GM21515 (cell line): ENCODE results near the gene AGAP1.

Experiments used
- ATAC-seq: cut with Tn5 transposase; IDR thresholded peaks from one replicate; pipeline ENCODE4 v1.9.1; 2021; ENCODE audit not compliant: unreplicated experiment

Gene AGAP1

GRCh38 chr2:235493775-235494715 is at the start of gene AGAP1:
AGAP1 (plus strand) TSS chr2:235494043.
- no peak for ATAC-seq

- no peak for ATAC-seq
Observed at GRCh38 chr2:235444101-235444597, 49.7 kb upstream of the AGAP1 start.

- no peak for ATAC-seq
Observed at GRCh38 chr2:235445116-235445515, 48.7 kb upstream of the AGAP1 start.

GRCh38 chr2:235446082-235446481 is 47.8 kb upstream of the AGAP1 start:
- ATAC-seq = no peak

- no peak for ATAC-seq
Observed at GRCh38 chr2:235447210-235447609, 46.6 kb upstream of the AGAP1 start.

GRCh38 chr2:235449568-235449967 is 44.3 kb upstream of the AGAP1 start:
- no peak for ATAC-seq

- ATAC-seq = no peak
Observed at GRCh38 chr2:235453605-235454151, 40.2 kb upstream of the AGAP1 start.

- no peak for ATAC-seq
Observed at GRCh38 chr2:235458839-235459273, 35.0 kb upstream of the AGAP1 start.

- no peak for ATAC-seq
Observed at GRCh38 chr2:235460548-235461047, 33.2 kb upstream of the AGAP1 start.

- ATAC-seq = no peak
Observed at GRCh38 chr2:235461763-235462414, 32.0 kb upstream of the AGAP1 start.

- no peak for ATAC-seq
Observed at GRCh38 chr2:235462415-235462790, 31.4 kb upstream of the AGAP1 start.

GRCh38 chr2:235463893-235464292 is 29.9 kb upstream of the AGAP1 start:
- no peak for ATAC-seq

GRCh38 chr2:235467588-235467987 is 26.3 kb upstream of the AGAP1 start:
- ATAC-seq = no peak

- ATAC-seq = no peak
Observed at GRCh38 chr2:235468978-235469655, 24.7 kb upstream of the AGAP1 start.

- no peak for ATAC-seq
Observed at GRCh38 chr2:235471186-235471747, 22.6 kb upstream of the AGAP1 start.

GRCh38 chr2:235472443-235472842 is 21.4 kb upstream of the AGAP1 start:
- ATAC-seq = no peak

- ATAC-seq = no peak
Observed at GRCh38 chr2:235478609-235479008, 15.2 kb upstream of the AGAP1 start.

- ATAC-seq = no peak
Observed at GRCh38 chr2:235479604-235480003, 14.2 kb upstream of the AGAP1 start.

- ATAC-seq = no peak
Observed at GRCh38 chr2:235480614-235481013, 13.2 kb upstream of the AGAP1 start.

- ATAC-seq = no peak
Observed at GRCh38 chr2:235483313-235483712, 10.5 kb upstream of the AGAP1 start.

GRCh38 chr2:235485362-235485761 is 8.5 kb upstream of the AGAP1 start:
- ATAC-seq = no peak
